Esophagus muscularis mucosa (tissue), 4 donors: ENCODE measurements around the gene EHBP1.

ENCODE experiments used
- EP300 ChIP-seq: sonication (generic); formaldehyde crosslinking; IDR thresholded peaks from one replicate; pipeline ENCODE4 v1.6.1; 2017; ENCODE audit warnings: antibody characterized with exemption
- POLR2A ChIP-seq: fragments of 450-650 bp; IDR thresholded peaks from one replicate; pipeline ENCODE4 v1.6.1; 2017; ENCODE audit warnings: antibody characterized with exemption, moderate library complexity, mild to moderate bottlenecking, low read depth
- POLR2AphosphoS5 ChIP-seq, 2 donors: sonication (generic); formaldehyde crosslinking; IDR thresholded peaks; one replicate each; pipeline ENCODE4 v1.6.1; 2017; ENCODE audit warnings: antibody characterized with exemption in 2 of 2
- TF ChIP-seq, protein P1 (sequence below), 3 experiments: fragments of 200-600 bp in 2 of 3; fragments of 450-650 bp in 1 of 3; sonication (generic) in 2 of 3; IDR thresholded peaks; one replicate each; pipeline ENCODE4 v1.5.1; 2017 to 2019; ENCODE audit warnings: antibody characterized with exemption in 3 of 3, mild to moderate bottlenecking in 2 of 3, moderate library complexity in 1 of 3

DNA sequence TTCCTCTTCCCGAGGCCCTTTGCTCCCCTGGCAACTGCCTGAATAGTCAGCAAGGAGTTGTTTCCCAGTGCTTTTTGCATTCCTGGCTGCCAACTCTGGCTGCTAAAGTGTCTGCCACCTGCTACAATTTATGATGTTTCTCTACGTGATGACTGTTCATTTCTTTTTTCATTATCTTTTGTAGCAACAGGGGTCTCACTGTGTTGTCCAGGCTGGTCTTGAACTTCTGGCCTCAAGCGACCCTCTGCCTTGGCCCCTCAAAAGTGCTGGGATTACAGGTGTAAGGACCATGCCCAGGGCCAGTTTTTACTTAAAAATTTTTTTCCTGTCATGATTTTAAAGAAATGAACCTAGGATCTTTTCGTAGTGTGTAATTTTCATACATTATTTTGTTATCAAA lies 11.3 kb downstream of the EHBP1 start:
- no peak for TF ChIP-seq POLR2A
- TF ChIP-seq POLR2AphosphoS5 (IDR thresholded peaks at IDR 0.05): no peak
- TF ChIP-seq, protein P1, sequence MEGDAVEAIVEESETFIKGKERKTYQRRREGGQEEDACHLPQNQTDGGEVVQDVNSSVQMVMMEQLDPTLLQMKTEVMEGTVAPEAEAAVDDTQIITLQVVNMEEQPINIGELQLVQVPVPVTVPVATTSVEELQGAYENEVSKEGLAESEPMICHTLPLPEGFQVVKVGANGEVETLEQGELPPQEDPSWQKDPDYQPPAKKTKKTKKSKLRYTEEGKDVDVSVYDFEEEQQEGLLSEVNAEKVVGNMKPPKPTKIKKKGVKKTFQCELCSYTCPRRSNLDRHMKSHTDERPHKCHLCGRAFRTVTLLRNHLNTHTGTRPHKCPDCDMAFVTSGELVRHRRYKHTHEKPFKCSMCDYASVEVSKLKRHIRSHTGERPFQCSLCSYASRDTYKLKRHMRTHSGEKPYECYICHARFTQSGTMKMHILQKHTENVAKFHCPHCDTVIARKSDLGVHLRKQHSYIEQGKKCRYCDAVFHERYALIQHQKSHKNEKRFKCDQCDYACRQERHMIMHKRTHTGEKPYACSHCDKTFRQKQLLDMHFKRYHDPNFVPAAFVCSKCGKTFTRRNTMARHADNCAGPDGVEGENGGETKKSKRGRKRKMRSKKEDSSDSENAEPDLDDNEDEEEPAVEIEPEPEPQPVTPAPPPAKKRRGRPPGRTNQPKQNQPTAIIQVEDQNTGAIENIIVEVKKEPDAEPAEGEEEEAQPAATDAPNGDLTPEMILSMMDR (IDR thresholded peaks at IDR 0.05): no peak
- no peak for TF ChIP-seq EP300
